K562 (cell line): Measurements from ENCODE around the gene PERP. TPM values are rescaled to one million over a fixed set of nuclear protein-coding genes. Genes with fewer than 3 reads are reported as not detected.
A peak's percentile ranks its signal among the peaks of the same experiment; 100 is the strongest.

Source experiments
- ARID1B ChIP-seq: fragments of 450-650 bp; IDR thresholded peaks from 2 replicates; pipeline ENCODE4 v1.6.1; 2016; ENCODE audit warnings: antibody characterized with exemption, mild to moderate bottlenecking, inconsistent platforms
- ATF1 ChIP-seq, 2 experiments: fragments of 450-650 bp in 1 of 2; IDR thresholded peaks; 2 replicates each; pipeline ENCODE4 v1.6.1; 2016; ENCODE audit warnings: missing compliant biosample characterization in 1 of 2, missing genetic modification characterization in 1 of 2
- ESRRA ChIP-seq: fragments of 450-650 bp; IDR thresholded peaks from 2 replicates; pipeline ENCODE4 v1.6.1; 2014; ENCODE audit warnings: low read depth, mild to moderate bottlenecking, moderate library complexity, borderline replicate concordance
- GMEB1 ChIP-seq: fragments of 250-450 bp; sonication (Bioruptor Pico); IDR thresholded peaks from 2 replicates; pipeline ENCODE4 v1.4.0; 2020; ENCODE audit warnings: mild to moderate bottlenecking
- GTF2E2 ChIP-seq: fragments of 200-800 bp; sonication (Bioruptor generic); IDR thresholded peaks from 2 replicates; pipeline ENCODE4 v1.6.1; 2016; ENCODE audit warnings: missing genetic modification characterization, missing compliant biosample characterization
- HDGF ChIP-seq: fragments of 450-650 bp; IDR thresholded peaks from 2 replicates; pipeline ENCODE4 v1.6.1; 2016
- KDM5B ChIP-seq: fragments of 200-600 bp; sonication (generic); IDR thresholded peaks from 2 replicates; pipeline ENCODE4 v1.6.1; 2012; ENCODE audit warnings: low read depth, mild to moderate bottlenecking, moderate library complexity, low read length, control low read depth, inconsistent platforms; ENCODE audit not compliant: insufficient replicate concordance
- LCOR ChIP-seq: sonication (generic); formaldehyde crosslinking; IDR thresholded peaks from 2 replicates; pipeline ENCODE4 v1.8.0; 2022; ENCODE audit warnings: mild to moderate bottlenecking, missing genetic modification reagents
- MXI1 ChIP-seq: IDR thresholded peaks from 2 replicates; pipeline ENCODE4 v1.6.1; 2011; ENCODE audit warnings: low read depth, mild to moderate bottlenecking, improper control_type of control experiment, low read length
- NONO ChIP-seq, 2 experiments: fragments of 200-400 bp in 1 of 2; fragments of 450-650 bp in 1 of 2; formaldehyde crosslinking in 1 of 2; IDR thresholded peaks; 2 replicates each; pipeline ENCODE4 v1.6.1; 2017; ENCODE audit warnings: low read depth in 2 of 2, mild to moderate bottlenecking in 2 of 2, moderate library complexity in 2 of 2, low read length in 1 of 2
- PHF8 ChIP-seq: fragments of 200-600 bp; sonication (generic); IDR thresholded peaks from 2 replicates; pipeline ENCODE4 v1.6.1; 2012; ENCODE audit warnings: mixed run types, mild to moderate bottlenecking, inconsistent platforms, low read length, moderate library complexity, borderline replicate concordance
- PTTG1 ChIP-seq: fragments of 450-650 bp; IDR thresholded peaks from 2 replicates; pipeline ENCODE4 v1.6.1; 2016; ENCODE audit warnings: low read depth, mild to moderate bottlenecking, missing genetic modification characterization, missing compliant biosample characterization
- WHSC1 ChIP-seq: IDR thresholded peaks from one replicate; pipeline ENCODE4 v1.6.1; 2012; ENCODE audit warnings: low read length, control low read depth, inconsistent platforms
- ZFP36 ChIP-seq: fragments of 150-350 bp; IDR thresholded peaks from 2 replicates; pipeline ENCODE4 v1.6.1; 2018; ENCODE audit warnings: low read length, low read depth; ENCODE audit not compliant: partially characterized antibody
- ZNF561 ChIP-seq: fragments of 450-650 bp; formaldehyde crosslinking; conservative IDR thresholded peaks from 2 replicates; pipeline ENCODE4 v1.4.0; 2020; ENCODE audit warnings: mild to moderate bottlenecking, moderate library complexity
- polyA plus RNA-seq, 8 experiments: library from polyadenylated mRNA; depleted of rRNA in 4 of 8; stranded (reverse) in 5 of 8; unstranded in 3 of 8; fragments of >200 nt; fragmentation: Nextera tagmentation in 2 of 8; fragmentation: Illumina TruSeq in 1 of 8; extraction: Ambion mirVana in 2 of 8; extraction: Trizol in 1 of 8; gene quantifications; 2 replicates each; pipeline versions ENCODE4 v1.2.1 to v1.2.3, GENCODE V29; 2011 to 2014; ENCODE audit warnings: inconsistent platforms in 1 of 8, missing spikeins in 1 of 8
- total RNA-seq, 7 experiments: library from RNA; depleted of rRNA in 6 of 7; stranded (reverse); fragments of >200 nt in 6 of 7; fragmentation: Illumina TruSeq in 2 of 7; extraction: Trizol in 2 of 7; gene quantifications; 2 replicates each; pipeline versions ENCODE4 v1.2.1 to v1.2.3, GENCODE V29; 2011 to 2021; ENCODE audit warnings: low replicate concordance in 1 of 7

Gene PERP
- total and polyA plus RNA-seq, 9 of the 15 experiments (the other 6 are each of a cell fraction or from before 2014, with no cell fraction given): 0.01 to 0.27 (median 0.05) TPM; not detected in 2

- no peak for TF ChIP-seq WHSC1
- TF ChIP-seq LCOR (CRISPR knock-in tag): no peak
- TF ChIP-seq ZFP36: peak; percentile 94
- no peak for TF ChIP-seq GTF2E2
- peak; percentile 27; the same call in 1 of the 2 replicates for TF ChIP-seq PHF8
- TF ChIP-seq ZNF561 (CRISPR knock-in tag): no peak
- no peak for TF ChIP-seq MXI1
- no peak for TF ChIP-seq HDGF
- no peak for TF ChIP-seq PTTG1 (tag)
- TF ChIP-seq GMEB1 (CRISPR knock-in tag): no peak
- no peak for TF ChIP-seq ATF1 (CRISPR knock-in tag; IDR thresholded peaks at IDR 0.05)
- TF ChIP-seq ATF1 (tag; IDR thresholded peaks at IDR 0.05): peak; percentile 24; the same call in 1 of the 2 replicates
- no peak for TF ChIP-seq ARID1B
- TF ChIP-seq KDM5B: peak; percentile 29
- 0 out of 4 replicates have a peak, but pooled peaks of 1 of the 2 experiments have one; percentile 46 for TF ChIP-seq NONO (IDR thresholded peaks at IDR 0.05; ENCODE audit: low read depth in 2 of 2, low read length in 1 of 2)
- TF ChIP-seq ESRRA: 0 out of 2 replicates have a peak, but pooled peaks have one; percentile 14
- TF ChIP-seq, all 486 proteins: peak for 43
These were observed at the start of gene PERP (continued) for GRCh38 chr6:138107078-138107751.
